Tibial nerve (tissue), 4 donors: ENCODE measurements around the gene ZNF688. TPM values are rescaled to one million over a fixed set of nuclear protein-coding genes. Genes with fewer than 3 reads are reported as not detected.
A peak's percentile ranks its signal among the peaks of the same experiment; 100 is the strongest.

Source experiments
- DNase-seq, 2 donors: peaks; one replicate each; pipeline ENCODE4 v3.0.0-alpha.2; 2019; ENCODE audit warnings: low spot score in 2 of 2
- H3K27ac ChIP-seq, 4 donors: fragments of 200-600 bp; sonication (generic) in 3 of 4; one replicate each; pipeline ENCODE4 v1.5.1; 2017 to 2019; ENCODE audit warnings: mild to moderate bottlenecking in 1 of 4
- H3K27me3 ChIP-seq, 2 donors: fragments of 200-600 bp; sonication (generic) in 1 of 2; one replicate each; pipeline versions ENCODE4 v1.5.1 to v1.6.0; 2017 to 2019
- H3K36me3 ChIP-seq, 3 donors: fragments of 200-600 bp; sonication (generic); one replicate each; pipeline ENCODE4 v1.5.1; 2018 to 2019
- H3K4me1 ChIP-seq, 4 donors: fragments of 200-600 bp; sonication (generic) in 3 of 4; one replicate each; pipeline ENCODE4 v1.5.1; 2017 to 2019
- H3K4me3 ChIP-seq, 4 donors: fragments of 200-600 bp; sonication (generic) in 3 of 4; one replicate each; pipeline ENCODE4 v1.5.1; 2017 to 2019; ENCODE audit warnings: mild to moderate bottlenecking in 1 of 4, moderate library complexity in 1 of 4
- H3K9me3 ChIP-seq, 4 donors: fragments of 200-600 bp; sonication (generic) in 3 of 4; one replicate each; pipeline ENCODE4 v1.5.1; 2017 to 2019
- EP300 ChIP-seq, 2 donors: sonication (generic); formaldehyde crosslinking; IDR thresholded peaks; one replicate each; pipeline ENCODE4 v1.6.1; 2017; ENCODE audit warnings: antibody characterized with exemption in 2 of 2, mild to moderate bottlenecking in 1 of 2
- POLR2A ChIP-seq, 2 donors: fragments of 450-650 bp; IDR thresholded peaks; one replicate each; pipeline ENCODE4 v1.6.1; 2017; ENCODE audit warnings: antibody characterized with exemption in 2 of 2, mild to moderate bottlenecking in 2 of 2, moderate library complexity in 2 of 2
- WGBS, 2 donors: methylation state at CpG; one replicate each; pipeline ENCODE4 v1.1.5; 2018; 5-methylcytosine and 5-hydroxymethylcytosine counted together
- total RNA-seq, 4 donors: library from RNA; depleted of rRNA; stranded (reverse); fragments of >200 nt; gene quantifications; one replicate each; pipeline ENCODE4 v1.1.0, GENCODE V29; 2016
- TF ChIP-seq, protein P1 (sequence below), 5 experiments: fragments of 200-600 bp in 3 of 5; fragments of 450-650 bp in 2 of 5; sonication (generic) in 3 of 5; IDR thresholded peaks; one replicate each; pipeline ENCODE4 v1.5.1; 2016 to 2019; ENCODE audit warnings: antibody characterized with exemption in 5 of 5, mild to moderate bottlenecking in 3 of 5, moderate library complexity in 2 of 5

The ZNF688 gene
- total RNA-seq, 4 donors from 2014 or later: 15.7 to 28.6 (median 22.9) TPM

DNA sequence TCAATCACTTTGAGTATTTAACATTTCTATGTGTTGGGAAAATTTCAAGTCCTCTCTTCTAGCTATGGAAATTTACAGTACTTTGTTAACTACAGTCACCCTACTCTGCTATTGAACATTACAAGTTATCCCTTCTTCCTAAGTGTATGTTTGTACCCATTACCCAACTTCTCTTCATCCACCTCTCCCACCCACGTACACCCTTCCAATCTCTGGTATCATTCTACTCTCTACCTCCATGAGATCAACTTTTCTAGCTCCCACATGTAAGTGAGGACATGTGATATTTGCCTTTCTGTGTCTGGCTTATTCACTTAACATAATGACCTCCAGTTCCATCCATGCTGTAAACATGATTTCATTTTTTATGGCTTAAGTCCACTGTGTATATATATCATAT, 3.2 kb upstream of the ZNF688 start:
- TF ChIP-seq, protein P1, sequence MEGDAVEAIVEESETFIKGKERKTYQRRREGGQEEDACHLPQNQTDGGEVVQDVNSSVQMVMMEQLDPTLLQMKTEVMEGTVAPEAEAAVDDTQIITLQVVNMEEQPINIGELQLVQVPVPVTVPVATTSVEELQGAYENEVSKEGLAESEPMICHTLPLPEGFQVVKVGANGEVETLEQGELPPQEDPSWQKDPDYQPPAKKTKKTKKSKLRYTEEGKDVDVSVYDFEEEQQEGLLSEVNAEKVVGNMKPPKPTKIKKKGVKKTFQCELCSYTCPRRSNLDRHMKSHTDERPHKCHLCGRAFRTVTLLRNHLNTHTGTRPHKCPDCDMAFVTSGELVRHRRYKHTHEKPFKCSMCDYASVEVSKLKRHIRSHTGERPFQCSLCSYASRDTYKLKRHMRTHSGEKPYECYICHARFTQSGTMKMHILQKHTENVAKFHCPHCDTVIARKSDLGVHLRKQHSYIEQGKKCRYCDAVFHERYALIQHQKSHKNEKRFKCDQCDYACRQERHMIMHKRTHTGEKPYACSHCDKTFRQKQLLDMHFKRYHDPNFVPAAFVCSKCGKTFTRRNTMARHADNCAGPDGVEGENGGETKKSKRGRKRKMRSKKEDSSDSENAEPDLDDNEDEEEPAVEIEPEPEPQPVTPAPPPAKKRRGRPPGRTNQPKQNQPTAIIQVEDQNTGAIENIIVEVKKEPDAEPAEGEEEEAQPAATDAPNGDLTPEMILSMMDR (IDR thresholded peaks at IDR 0.05): no peak
- TF ChIP-seq POLR2A (IDR thresholded peaks at IDR 0.05) (no peak), EP300 (IDR thresholded peaks at IDR 0.05) (no peak)

GRCh38 chr16:30570636-30571444, 674 bp downstream of the ZNF688 start:
- DNase-seq: peak in 1 of 2 donors; percentile 35
- peaks cover 0 to 26% (median 19%) of the 10 kb centered on the region in 4 donors for H3K4me1 ChIP-seq
- TF ChIP-seq POLR2A (IDR thresholded peaks at IDR 0.05) (no peak), EP300 (IDR thresholded peaks at IDR 0.05) (no peak)
- TF ChIP-seq, protein P1 (IDR thresholded peaks at IDR 0.05): no peak
- H3K9me3 ChIP-seq: no peaks in the 10 kb centered on the region
- WGBS, 2 donors: 7 to 15% methylated on average over 10 to 22 of the region's 22 CpGs
- peak overlapping the region; percentile 93 to 100 (median 95) for H3K27ac ChIP-seq
- H3K36me3 ChIP-seq: peaks cover 0 to 3% (median 0%) of the 10 kb centered on the region in 3 donors
- H3K4me3 ChIP-seq: peak overlapping the region; percentile 63 to 96 (median 81)
- H3K27me3 ChIP-seq: no peaks in the 10 kb centered on the region

More for the DNA sequence above, 3.2 kb upstream of the ZNF688 start:
- Histone ChIP-seq H3K27me3 (no peaks in the 10 kb centered on the region), H3K36me3 (peaks cover 0 to 27% (median 0%) of the 10 kb centered on the region in 3 donors), H3K27ac (no peak overlapping the region), H3K4me3 (no peak overlapping the region), H3K9me3 (no peaks in the 10 kb centered on the region), H3K4me1 (peaks cover 0 to 21% (median 19%) of the 10 kb centered on the region in 4 donors)
- 81 to 84% methylated on average over 1 of the region's 1 CpG for WGBS, 2 donors
- no peak for DNase-seq

- peaks cover 0 to 26% (median 19%) of the 10 kb centered on the region in 4 donors for H3K4me1 ChIP-seq
- DNase-seq: no peak
- H3K9me3 ChIP-seq: no peaks in the 10 kb centered on the region
- peaks cover 0 to 3% (median 0%) of the 10 kb centered on the region in 3 donors for H3K36me3 ChIP-seq
- TF ChIP-seq POLR2A (IDR thresholded peaks at IDR 0.05) (no peak), EP300 (IDR thresholded peaks at IDR 0.05) (no peak)
- TF ChIP-seq, protein P1 (IDR thresholded peaks at IDR 0.05): no peak
- H3K27me3 ChIP-seq: no peaks in the 10 kb centered on the region
- WGBS, 2 donors: 91 to 92% methylated on average over 40 to 43 of the region's 44 CpGs
- peak overlapping the region in 2 of 4 donors; percentile 63 to 80 for H3K4me3 ChIP-seq
- peak overlapping the region in 3 of 4 donors; percentile 93 to 100 (median 96) for H3K27ac ChIP-seq
Measured at GRCh38 chr16:30569746-30570635, 1.5 kb downstream of the ZNF688 start.

- Histone ChIP-seq H3K36me3 (peaks cover 0 to 3% (median 0%) of the 10 kb centered on the region in 3 donors), H3K4me1 (peaks cover 0 to 26% (median 19%) of the 10 kb centered on the region in 4 donors), H3K9me3 (no peaks in the 10 kb centered on the region), H3K4me3 (no peak overlapping the region), H3K27me3 (no peaks in the 10 kb centered on the region), H3K27ac (no peak overlapping the region)
- no peak for TF ChIP-seq POLR2A (IDR thresholded peaks at IDR 0.05)
- TF ChIP-seq, protein P1 (IDR thresholded peaks at IDR 0.05): no peak
- TF ChIP-seq EP300 (IDR thresholded peaks at IDR 0.05): no peak
- no peak for DNase-seq
- WGBS, 2 donors: 90 to 94% methylated on average over 3 of the region's 3 CpGs
Measured at GRCh38 chr16:30569281-30569680, 2.2 kb downstream of the ZNF688 start.
